Omental fat pad (tissue), 4 donors: ENCODE results near the gene LENG1. TPM values are rescaled to one million over a fixed set of nuclear protein-coding genes. Genes with fewer than 3 reads are reported as not detected.

ENCODE experiments used
- ATAC-seq: fragments of 150-250 bp; one replicate; pipeline ENCODE4 v1.9.1; 2016; ENCODE audit warnings: mild to moderate bottlenecking, moderate library complexity; ENCODE audit not compliant: low FRiP score
- DNase-seq: peaks from one replicate; pipeline ENCODE4 v3.0.0-alpha.2; 2019; ENCODE audit warnings: low spot score
- CTCF ChIP-seq, 3 donors: fragments of 450-650 bp; IDR thresholded peaks; one replicate each; pipeline ENCODE4 v1.5.1; 2016 to 2017; ENCODE audit warnings: antibody characterized with exemption in 3 of 3, mild to moderate bottlenecking in 3 of 3, moderate library complexity in 2 of 3
- total RNA-seq, 4 donors: library from RNA; depleted of rRNA; stranded (reverse); fragments of >200 nt; gene quantifications; one replicate each; pipeline ENCODE4 v1.1.0, GENCODE V29; 2016

Gene LENG1
- total RNA-seq, 4 donors from 2014 or later = 5.3 to 12.3 (median 7.4) TPM

- DNase-seq = no peak
- ATAC-seq = no peak
- no peak for TF ChIP-seq CTCF (IDR thresholded peaks at IDR 0.05)
Measured at GRCh38 chr19:54160854-54161253, 1.3 kb upstream of the LENG1 start.

- no peak for DNase-seq
Measured at GRCh38 chr19:54160182-54160811, 776 bp upstream of the LENG1 start.

GRCh38 chr19:54158812-54159351 lies 639 bp downstream of the LENG1 start:
- no peak for ATAC-seq
- no peak for DNase-seq
- no peak for TF ChIP-seq CTCF (IDR thresholded peaks at IDR 0.05)

More at GRCh38 chr19:54160182-54160811, 776 bp upstream of the LENG1 start:
- no peak for ATAC-seq
- no peak for TF ChIP-seq CTCF (IDR thresholded peaks at IDR 0.05)

GRCh38 chr19:54156953-54157352 lies 2.6 kb downstream of the LENG1 start:
- ATAC-seq (no peak), DNase-seq (no peak)
- no peak for TF ChIP-seq CTCF (IDR thresholded peaks at IDR 0.05)

- ATAC-seq (no peak), DNase-seq (no peak)
- TF ChIP-seq CTCF (IDR thresholded peaks at IDR 0.05) = no peak
Measured at GRCh38 chr19:54156490-54156889, 3.0 kb downstream of the LENG1 start.

GRCh38 chr19:54155694-54156093 lies 3.8 kb downstream of the LENG1 start:
- ATAC-seq = no peak
- TF ChIP-seq CTCF (IDR thresholded peaks at IDR 0.05) = no peak

More at GRCh38 chr19:54155694-54156093, 3.8 kb downstream of the LENG1 start:
- DNase-seq = no peak
